Endothelial cell of umbilical vein (primary cell): Measurements from ENCODE around the gene TP53BP1.

Source experiments
- EZH2 ChIP-seq: IDR thresholded peaks from 2 replicates; pipeline ENCODE4 v1.6.1; 2012; ENCODE audit warnings: borderline replicate concordance, low read depth, mild to moderate bottlenecking, moderate library complexity, low read length, inconsistent platforms; ENCODE audit not compliant: severe bottlenecking
- GATA2 ChIP-seq: IDR thresholded peaks from 2 replicates; pipeline ENCODE4 v1.7.0; 2011; ENCODE audit warnings: low read depth, mild to moderate bottlenecking, moderate library complexity, mixed read lengths, low read length; ENCODE audit not compliant: insufficient read length, insufficient read depth
- POLR2A ChIP-seq: IDR thresholded peaks from 2 replicates; pipeline ENCODE4 v1.6.1; 2012; ENCODE audit warnings: low read depth, mild to moderate bottlenecking, control low read depth, low read length
- POLR2AphosphoS5 ChIP-seq: IDR thresholded peaks from 2 replicates; pipeline ENCODE4 v1.6.1; 2012; ENCODE audit warnings: low read depth, mild to moderate bottlenecking, control low read depth, low read length, moderate library complexity; ENCODE audit not compliant: insufficient read depth
- TF ChIP-seq, protein P1 (sequence below), 2 donors: IDR thresholded peaks; 1 replicate in 1 of 2; 2 replicates in 1 of 2; pipeline ENCODE4 v1.5.1; 2011; ENCODE audit warnings: low read length in 2 of 2, mild to moderate bottlenecking in 2 of 2, moderate library complexity in 2 of 2, control low read depth in 1 of 2, inconsistent platforms in 1 of 2, low read depth in 1 of 2; ENCODE audit not compliant: insufficient read depth in 1 of 2; ENCODE audit errors: extremely low read depth in 1 of 2

GRCh38 chr15:43528542-43529007 lies 35.6 kb upstream of the TP53BP1 start:
- TF ChIP-seq, protein P1, sequence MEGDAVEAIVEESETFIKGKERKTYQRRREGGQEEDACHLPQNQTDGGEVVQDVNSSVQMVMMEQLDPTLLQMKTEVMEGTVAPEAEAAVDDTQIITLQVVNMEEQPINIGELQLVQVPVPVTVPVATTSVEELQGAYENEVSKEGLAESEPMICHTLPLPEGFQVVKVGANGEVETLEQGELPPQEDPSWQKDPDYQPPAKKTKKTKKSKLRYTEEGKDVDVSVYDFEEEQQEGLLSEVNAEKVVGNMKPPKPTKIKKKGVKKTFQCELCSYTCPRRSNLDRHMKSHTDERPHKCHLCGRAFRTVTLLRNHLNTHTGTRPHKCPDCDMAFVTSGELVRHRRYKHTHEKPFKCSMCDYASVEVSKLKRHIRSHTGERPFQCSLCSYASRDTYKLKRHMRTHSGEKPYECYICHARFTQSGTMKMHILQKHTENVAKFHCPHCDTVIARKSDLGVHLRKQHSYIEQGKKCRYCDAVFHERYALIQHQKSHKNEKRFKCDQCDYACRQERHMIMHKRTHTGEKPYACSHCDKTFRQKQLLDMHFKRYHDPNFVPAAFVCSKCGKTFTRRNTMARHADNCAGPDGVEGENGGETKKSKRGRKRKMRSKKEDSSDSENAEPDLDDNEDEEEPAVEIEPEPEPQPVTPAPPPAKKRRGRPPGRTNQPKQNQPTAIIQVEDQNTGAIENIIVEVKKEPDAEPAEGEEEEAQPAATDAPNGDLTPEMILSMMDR (IDR thresholded peaks at IDR 0.05; ENCODE audit: extremely low read depth in 1 of 2, insufficient read depth in 1 of 2, low read depth in 1 of 2, low read length in 2 of 2) = no peak
- TF ChIP-seq POLR2AphosphoS5 = no peak
- no peak for TF ChIP-seq EZH2
- TF ChIP-seq POLR2A = no peak
- TF ChIP-seq GATA2 = no peak
